WTC11 (cell line): Measurements from ENCODE around the gene GLG1.

ENCODE experiments used
- CBFB ChIP-seq: sonication (generic); formaldehyde crosslinking; IDR thresholded peaks from 2 replicates; pipeline ENCODE4 v1.8.1; 2022; ENCODE audit warnings: mild to moderate bottlenecking, low read depth, missing genetic modification reagents
- CREB1 ChIP-seq: sonication (generic); formaldehyde crosslinking; IDR thresholded peaks from 2 replicates; pipeline ENCODE4 v1.8.0; 2023; ENCODE audit warnings: mild to moderate bottlenecking, missing genetic modification reagents
- CTCF ChIP-seq: fragments of 200-600 bp; IDR thresholded peaks from 2 replicates; pipeline ENCODE4 v1.8.0; 2022; ENCODE audit warnings: antibody characterized with exemption
- ESRRA ChIP-seq: sonication (generic); formaldehyde crosslinking; IDR thresholded peaks from 2 replicates; pipeline ENCODE4 v1.8.1; 2022; ENCODE audit warnings: mild to moderate bottlenecking, missing genetic modification reagents, borderline replicate concordance
- GABPB1 ChIP-seq: sonication (generic); formaldehyde crosslinking; IDR thresholded peaks from 2 replicates; pipeline ENCODE4 v1.8.1; 2023; ENCODE audit warnings: mild to moderate bottlenecking, missing genetic modification reagents
- JUN ChIP-seq: sonication (generic); formaldehyde crosslinking; IDR thresholded peaks from 2 replicates; pipeline ENCODE4 v1.8.0; 2023; ENCODE audit warnings: mild to moderate bottlenecking, missing genetic modification reagents
- MAX ChIP-seq: sonication (generic); formaldehyde crosslinking; IDR thresholded peaks from 2 replicates; pipeline ENCODE4 v1.8.0; 2022; ENCODE audit warnings: mild to moderate bottlenecking, missing genetic modification reagents
- NR3C1 ChIP-seq: sonication (generic); formaldehyde crosslinking; conservative IDR thresholded peaks from 2 replicates; pipeline ENCODE4 v1.8.1; 2023; ENCODE audit warnings: low read depth, mild to moderate bottlenecking, missing genetic modification reagents
- RELA ChIP-seq: sonication (generic); formaldehyde crosslinking; IDR thresholded peaks from 2 replicates; pipeline ENCODE4 v1.8.1; 2022; ENCODE audit warnings: missing genetic modification reagents, mild to moderate bottlenecking, borderline replicate concordance
- TEAD4 ChIP-seq: sonication (generic); formaldehyde crosslinking; IDR thresholded peaks from 2 replicates; pipeline ENCODE4 v1.8.0; 2022; ENCODE audit warnings: mild to moderate bottlenecking, missing genetic modification reagents
- ZBTB21 ChIP-seq: sonication (generic); formaldehyde crosslinking; IDR thresholded peaks from 2 replicates; pipeline ENCODE4 v1.8.1; 2023; ENCODE audit warnings: mild to moderate bottlenecking, missing genetic modification reagents, borderline replicate concordance
- ZMAT4 ChIP-seq: fragments of 250-450 bp; sonication (Bioruptor Pico); IDR thresholded peaks from 2 replicates; pipeline ENCODE4 v1.9.0; 2021; ENCODE audit warnings: mild to moderate bottlenecking
- TF ChIP-seq, protein P1 (sequence below): sonication (generic); formaldehyde crosslinking; IDR thresholded peaks from 2 replicates; pipeline ENCODE4 v1.8.0; 2022; ENCODE audit warnings: mild to moderate bottlenecking, missing genetic modification reagents
- TF ChIP-seq, protein P2 (sequence below): sonication (generic); formaldehyde crosslinking; IDR thresholded peaks from 2 replicates; pipeline ENCODE4 v1.8.0; 2023; ENCODE audit warnings: missing genetic modification reagents, mild to moderate bottlenecking, borderline replicate concordance

GRCh38 chr16:74487634-74488495 is 119.0 kb downstream of the GLG1 start:
- TF ChIP-seq GABPB1 (CRISPR knock-in tag) (no peak), JUN (no peak), CTCF (no peak), CBFB (no peak), TEAD4 (CRISPR knock-in tag) (no peak), NR3C1 (CRISPR knock-in tag) (no peak), ZMAT4 (CRISPR knock-in tag) (no peak), ZBTB21 (CRISPR knock-in tag) (no peak), MAX (CRISPR knock-in tag) (no peak), ESRRA (CRISPR knock-in tag) (no peak), CREB1 (no peak), RELA (CRISPR knock-in tag) (no peak)
- TF ChIP-seq, protein P1, sequence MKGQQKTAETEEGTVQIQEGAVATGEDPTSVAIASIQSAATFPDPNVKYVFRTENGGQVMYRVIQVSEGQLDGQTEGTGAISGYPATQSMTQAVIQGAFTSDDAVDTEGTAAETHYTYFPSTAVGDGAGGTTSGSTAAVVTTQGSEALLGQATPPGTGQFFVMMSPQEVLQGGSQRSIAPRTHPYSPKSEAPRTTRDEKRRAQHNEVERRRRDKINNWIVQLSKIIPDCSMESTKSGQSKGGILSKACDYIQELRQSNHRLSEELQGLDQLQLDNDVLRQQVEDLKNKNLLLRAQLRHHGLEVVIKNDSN, result no peak
- TF ChIP-seq, protein P2, sequence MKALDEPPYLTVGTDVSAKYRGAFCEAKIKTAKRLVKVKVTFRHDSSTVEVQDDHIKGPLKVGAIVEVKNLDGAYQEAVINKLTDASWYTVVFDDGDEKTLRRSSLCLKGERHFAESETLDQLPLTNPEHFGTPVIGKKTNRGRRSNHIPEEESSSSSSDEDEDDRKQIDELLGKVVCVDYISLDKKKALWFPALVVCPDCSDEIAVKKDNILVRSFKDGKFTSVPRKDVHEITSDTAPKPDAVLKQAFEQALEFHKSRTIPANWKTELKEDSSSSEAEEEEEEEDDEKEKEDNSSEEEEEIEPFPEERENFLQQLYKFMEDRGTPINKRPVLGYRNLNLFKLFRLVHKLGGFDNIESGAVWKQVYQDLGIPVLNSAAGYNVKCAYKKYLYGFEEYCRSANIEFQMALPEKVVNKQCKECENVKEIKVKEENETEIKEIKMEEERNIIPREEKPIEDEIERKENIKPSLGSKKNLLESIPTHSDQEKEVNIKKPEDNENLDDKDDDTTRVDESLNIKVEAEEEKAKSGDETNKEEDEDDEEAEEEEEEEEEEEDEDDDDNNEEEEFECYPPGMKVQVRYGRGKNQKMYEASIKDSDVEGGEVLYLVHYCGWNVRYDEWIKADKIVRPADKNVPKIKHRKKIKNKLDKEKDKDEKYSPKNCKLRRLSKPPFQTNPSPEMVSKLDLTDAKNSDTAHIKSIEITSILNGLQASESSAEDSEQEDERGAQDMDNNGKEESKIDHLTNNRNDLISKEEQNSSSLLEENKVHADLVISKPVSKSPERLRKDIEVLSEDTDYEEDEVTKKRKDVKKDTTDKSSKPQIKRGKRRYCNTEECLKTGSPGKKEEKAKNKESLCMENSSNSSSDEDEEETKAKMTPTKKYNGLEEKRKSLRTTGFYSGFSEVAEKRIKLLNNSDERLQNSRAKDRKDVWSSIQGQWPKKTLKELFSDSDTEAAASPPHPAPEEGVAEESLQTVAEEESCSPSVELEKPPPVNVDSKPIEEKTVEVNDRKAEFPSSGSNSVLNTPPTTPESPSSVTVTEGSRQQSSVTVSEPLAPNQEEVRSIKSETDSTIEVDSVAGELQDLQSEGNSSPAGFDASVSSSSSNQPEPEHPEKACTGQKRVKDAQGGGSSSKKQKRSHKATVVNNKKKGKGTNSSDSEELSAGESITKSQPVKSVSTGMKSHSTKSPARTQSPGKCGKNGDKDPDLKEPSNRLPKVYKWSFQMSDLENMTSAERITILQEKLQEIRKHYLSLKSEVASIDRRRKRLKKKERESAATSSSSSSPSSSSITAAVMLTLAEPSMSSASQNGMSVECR (CRISPR knock-in tag), result no peak
